HFFc6 (cell line): ENCODE measurements around the gene ERICH6. TPM values are rescaled to one million over a fixed set of nuclear protein-coding genes. Genes with fewer than 3 reads are reported as not detected.

Experiments used
- DNase-seq: peaks from one replicate; pipeline ENCODE4 v3.0.0-alpha.2; 2018
- H3K27ac Mint-ChIP-seq: 2 replicates; pipeline ENCODE4 v1.8.0; 2020; ENCODE audit warnings: mild to moderate bottlenecking, mixed read lengths
- H3K27me3 Mint-ChIP-seq: 2 replicates; pipeline ENCODE4 v1.8.0; 2021; ENCODE audit warnings: mild to moderate bottlenecking, moderate library complexity, mixed read lengths; ENCODE audit not compliant: insufficient read depth
- H3K36me3 Mint-ChIP-seq: 2 replicates; pipeline ENCODE4 v1.8.0; 2021; ENCODE audit warnings: low read depth, mixed read lengths
- H3K4me1 Mint-ChIP-seq: 2 replicates; pipeline ENCODE4 v1.8.0; 2020; ENCODE audit warnings: low read depth, mixed read lengths
- H3K4me3 Mint-ChIP-seq: 2 replicates; pipeline ENCODE4 v1.8.0; 2020; ENCODE audit warnings: mild to moderate bottlenecking, moderate library complexity, mixed read lengths
- H3K9me3 Mint-ChIP-seq: 2 replicates; pipeline ENCODE4 v1.8.0; 2020; ENCODE audit warnings: mild to moderate bottlenecking, mixed read lengths
- total RNA-seq, 6 experiments: library from RNA; stranded (reverse); fragmentation: NEBNext Ultra II Directional; extraction: Animal tissue kit (Norgen Biotek cat#: 25700); gene quantifications; 2 replicates in 1 of 6; 3 replicates in 5 of 6; pipeline ENCODE4 v1.2.3, GENCODE V29; 2021
- TF ChIP-seq, protein P1 (sequence below): fragments of 200-600 bp; sonication (generic); IDR thresholded peaks from 2 replicates; pipeline ENCODE4 v1.5.0; 2021; ENCODE audit warnings: antibody characterized with exemption, mild to moderate bottlenecking

The ERICH6 gene
- total RNA-seq, 6 experiments from 2014 or later, result 0.30 TPM; not detected in 5

DNA sequence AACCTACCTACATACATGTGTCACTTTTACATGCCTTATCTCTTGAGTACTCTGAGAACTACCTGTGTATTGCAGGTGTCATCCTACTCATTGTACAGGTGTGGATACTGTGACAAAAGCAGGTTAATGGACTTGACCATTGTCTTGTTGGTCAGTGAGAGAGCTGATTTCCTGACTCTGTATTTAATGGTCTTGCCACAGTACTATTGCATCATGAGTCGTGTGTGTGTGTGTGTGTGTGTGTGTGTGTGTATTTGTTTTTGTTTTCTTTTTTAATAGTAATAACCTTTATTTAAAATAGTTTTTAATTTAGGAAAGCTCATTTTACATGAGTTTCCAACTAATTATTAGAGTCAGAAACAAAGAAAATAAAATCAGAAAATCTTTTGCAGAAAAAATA lies 92.9 kb downstream of the ERICH6 start:
- peaks cover 33% of the 10 kb centered on the region for H3K36me3 Mint-ChIP-seq
- no peaks in the 10 kb centered on the region for H3K9me3 Mint-ChIP-seq
- no peak overlapping the region for H3K4me3 Mint-ChIP-seq
- DNase-seq, result peak; percentile 17
- no peak overlapping the region for H3K27ac Mint-ChIP-seq
- H3K4me1 Mint-ChIP-seq, result peaks cover 44% of the 10 kb centered on the region
- TF ChIP-seq, protein P1, sequence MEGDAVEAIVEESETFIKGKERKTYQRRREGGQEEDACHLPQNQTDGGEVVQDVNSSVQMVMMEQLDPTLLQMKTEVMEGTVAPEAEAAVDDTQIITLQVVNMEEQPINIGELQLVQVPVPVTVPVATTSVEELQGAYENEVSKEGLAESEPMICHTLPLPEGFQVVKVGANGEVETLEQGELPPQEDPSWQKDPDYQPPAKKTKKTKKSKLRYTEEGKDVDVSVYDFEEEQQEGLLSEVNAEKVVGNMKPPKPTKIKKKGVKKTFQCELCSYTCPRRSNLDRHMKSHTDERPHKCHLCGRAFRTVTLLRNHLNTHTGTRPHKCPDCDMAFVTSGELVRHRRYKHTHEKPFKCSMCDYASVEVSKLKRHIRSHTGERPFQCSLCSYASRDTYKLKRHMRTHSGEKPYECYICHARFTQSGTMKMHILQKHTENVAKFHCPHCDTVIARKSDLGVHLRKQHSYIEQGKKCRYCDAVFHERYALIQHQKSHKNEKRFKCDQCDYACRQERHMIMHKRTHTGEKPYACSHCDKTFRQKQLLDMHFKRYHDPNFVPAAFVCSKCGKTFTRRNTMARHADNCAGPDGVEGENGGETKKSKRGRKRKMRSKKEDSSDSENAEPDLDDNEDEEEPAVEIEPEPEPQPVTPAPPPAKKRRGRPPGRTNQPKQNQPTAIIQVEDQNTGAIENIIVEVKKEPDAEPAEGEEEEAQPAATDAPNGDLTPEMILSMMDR, result no peak
- H3K27me3 Mint-ChIP-seq, result no peaks in the 10 kb centered on the region

DNA sequence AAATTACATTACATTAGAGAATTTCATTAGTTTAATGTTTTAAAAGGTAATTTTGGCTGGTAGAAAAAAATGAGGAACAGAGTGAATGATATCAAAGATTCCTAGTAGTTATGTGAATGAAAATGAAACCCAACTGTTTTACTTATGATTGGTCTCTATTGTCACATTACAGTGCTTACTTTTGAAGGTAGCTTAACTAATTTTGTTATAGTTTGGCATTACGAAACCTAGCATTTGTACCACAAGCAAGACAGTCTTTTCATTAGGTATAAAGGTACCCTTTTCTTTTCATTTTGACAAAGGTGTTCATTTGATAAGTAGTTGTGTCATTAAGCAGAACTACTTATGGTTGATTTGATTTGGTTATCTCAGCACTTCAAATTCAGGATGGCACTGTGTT lies 93.7 kb downstream of the ERICH6 start:
- Mint-ChIP-seq H3K27me3 (no peaks in the 10 kb centered on the region), H3K36me3 (peaks cover 37% of the 10 kb centered on the region)

More for the DNA sequence above, 93.7 kb downstream of the ERICH6 start:
- H3K27ac Mint-ChIP-seq, result no peak overlapping the region
- H3K4me3 Mint-ChIP-seq, result no peak overlapping the region
- no peaks in the 10 kb centered on the region for H3K9me3 Mint-ChIP-seq
- no peak for DNase-seq
- TF ChIP-seq, protein P1, result no peak
- H3K4me1 Mint-ChIP-seq, result peaks cover 52% of the 10 kb centered on the region

Other genes starting within 250 kb of the ERICH6 start
- 100 to 1,000 TPM; 108 to 122 (median 112) TPM for gene SERP1, start 157.4 kb downstream of the ERICH6 start, total RNA-seq
- gene EIF2A, start 157.1 kb downstream of the ERICH6 start, total RNA-seq, result 10 to 100 TPM; 69.6 to 85.9 (median 75.0) TPM
- 100 to 1,000 TPM; 144 to 189 (median 180) TPM for gene SELENOT, start 100.6 kb downstream of the ERICH6 start, total RNA-seq
- gene SIAH2, start 59.2 kb upstream of the ERICH6 start, total RNA-seq, result 10 to 100 TPM; 14.6 to 18.2 (median 15.9) TPM
- not detected for gene MINDY4B, start 201.5 kb upstream of the ERICH6 start, total RNA-seq